Activated CD8-positive, alpha-beta memory T cell treated with anti-CD3 and anti-CD28 coated beads, Interleukin-2, amount 50 U/mL, for 24 hours (primary cell): ENCODE measurements around the gene SNORC.

ENCODE experiments used
- DNase-seq: peaks from one replicate; pipeline ENCODE4 v3.0.0-alpha.2; 2020; ENCODE audit errors: extremely low read depth

SNORC gene

DNA sequence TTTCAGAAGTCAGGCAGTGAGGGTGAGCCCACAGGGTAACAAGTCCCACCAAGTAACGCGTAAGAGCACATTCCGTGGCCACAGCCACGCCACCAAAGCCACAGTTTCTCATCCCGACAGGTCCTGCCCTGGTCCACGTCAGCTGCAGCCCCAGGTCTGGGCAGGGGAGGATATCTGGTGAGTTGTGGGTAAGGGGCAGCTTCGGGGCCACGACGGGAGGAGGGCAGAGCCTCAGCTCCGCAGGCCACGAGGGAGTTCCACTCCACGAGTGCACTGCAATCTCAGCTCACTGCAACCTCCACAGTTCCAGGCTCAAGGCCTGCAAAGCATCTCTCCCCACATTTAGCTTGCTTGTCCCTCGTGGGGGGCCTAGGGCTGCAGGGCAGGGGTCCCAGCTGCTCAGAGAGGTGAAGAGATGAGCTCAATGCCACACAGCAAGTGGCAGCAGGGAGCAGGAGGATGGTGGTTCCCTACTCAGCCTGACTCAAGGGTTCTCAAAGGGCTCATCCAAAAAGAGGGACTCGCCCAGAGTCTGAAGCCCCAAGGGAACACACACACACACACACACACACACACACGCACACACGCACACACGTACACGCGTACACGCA is 12.5 kb downstream of the SNORC start:
- DNase-seq, result no peak

DNA sequence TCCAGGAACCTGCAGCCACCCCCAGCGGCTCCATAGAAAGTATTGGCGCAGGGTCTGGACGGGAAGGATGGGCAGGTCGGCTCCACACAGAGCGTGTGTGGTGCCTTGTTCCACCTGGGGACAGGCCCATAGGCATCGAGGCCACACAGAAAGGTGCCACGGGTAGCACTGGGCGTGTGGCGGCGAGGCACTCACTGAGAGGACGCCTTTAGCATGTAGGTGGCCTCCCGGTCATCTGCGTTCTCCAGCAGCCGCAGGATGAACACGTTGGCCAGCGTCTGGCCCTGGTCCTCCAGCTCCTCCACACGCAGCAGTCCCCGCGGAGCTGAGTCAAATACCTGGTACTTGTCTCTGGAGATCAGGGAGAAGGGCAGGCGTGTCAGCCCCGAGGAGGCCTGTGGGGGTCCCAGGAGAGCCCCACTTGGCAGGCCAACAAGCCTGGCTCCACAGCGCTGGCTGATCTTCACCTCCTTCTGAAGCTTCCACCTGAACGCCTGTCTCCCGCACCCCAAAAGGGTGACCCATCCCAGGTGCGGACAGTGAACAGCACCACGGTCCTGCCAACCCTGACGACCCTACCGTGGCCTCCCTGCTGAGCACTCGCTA is 13.2 kb downstream of the SNORC start:
- no peak for DNase-seq

DNA sequence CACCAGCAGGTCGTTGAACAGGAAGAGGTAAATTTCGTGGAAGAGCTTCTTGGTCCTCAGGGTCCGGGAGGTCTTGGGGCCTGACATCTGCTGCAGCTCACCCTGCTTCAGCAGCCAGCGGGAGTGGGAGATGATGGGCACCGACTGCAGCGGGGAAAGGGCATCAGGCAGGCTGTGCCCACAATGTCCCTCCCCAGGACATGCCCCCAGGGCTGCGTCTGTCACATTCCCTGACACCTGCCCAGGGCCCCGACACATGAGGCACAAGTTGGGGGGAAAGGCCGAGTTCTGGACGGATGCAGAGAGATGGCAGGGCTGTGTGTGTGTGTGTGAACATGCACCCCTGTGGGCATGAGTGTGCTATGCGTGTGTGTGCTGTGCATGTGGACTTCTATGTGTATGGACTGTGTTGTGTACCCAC is 13.9 kb downstream of the SNORC start:
- DNase-seq, result no peak

DNA sequence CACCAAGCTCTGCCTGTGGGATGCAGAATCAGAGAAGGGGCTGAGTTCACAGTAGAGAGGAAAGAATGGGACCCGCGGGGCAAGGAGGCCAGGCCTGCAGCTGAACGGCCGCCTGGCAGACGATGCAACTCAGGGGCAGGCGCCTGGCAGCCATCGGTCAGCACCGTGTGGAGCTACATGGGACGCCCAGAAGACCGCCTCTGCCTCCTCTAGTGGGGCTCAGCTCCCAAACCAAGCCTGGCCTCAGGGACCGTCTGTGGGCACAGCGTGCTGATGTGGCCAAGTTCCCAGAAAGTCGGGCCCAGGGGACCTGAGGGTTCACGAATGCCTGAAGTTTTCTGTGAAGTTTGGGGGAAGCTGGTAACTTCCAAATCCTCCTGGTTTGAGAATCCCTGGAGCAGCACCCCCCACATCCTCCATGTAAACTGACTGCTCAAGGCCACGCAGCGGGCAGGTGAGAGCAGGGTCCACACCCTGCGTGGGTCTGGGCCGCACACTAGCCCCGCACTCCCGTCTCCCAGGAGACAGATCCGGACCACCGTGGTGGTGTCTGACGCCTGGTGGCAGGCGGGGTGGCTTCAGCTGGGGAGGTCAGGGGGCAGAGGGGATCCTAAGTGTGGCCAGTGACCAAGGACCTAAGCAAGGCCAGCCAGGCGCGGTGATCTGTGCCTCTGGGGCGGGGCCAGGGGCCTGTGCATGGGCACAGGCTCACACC is 14.6 kb downstream of the SNORC start:
- DNase-seq, result no peak

DNA sequence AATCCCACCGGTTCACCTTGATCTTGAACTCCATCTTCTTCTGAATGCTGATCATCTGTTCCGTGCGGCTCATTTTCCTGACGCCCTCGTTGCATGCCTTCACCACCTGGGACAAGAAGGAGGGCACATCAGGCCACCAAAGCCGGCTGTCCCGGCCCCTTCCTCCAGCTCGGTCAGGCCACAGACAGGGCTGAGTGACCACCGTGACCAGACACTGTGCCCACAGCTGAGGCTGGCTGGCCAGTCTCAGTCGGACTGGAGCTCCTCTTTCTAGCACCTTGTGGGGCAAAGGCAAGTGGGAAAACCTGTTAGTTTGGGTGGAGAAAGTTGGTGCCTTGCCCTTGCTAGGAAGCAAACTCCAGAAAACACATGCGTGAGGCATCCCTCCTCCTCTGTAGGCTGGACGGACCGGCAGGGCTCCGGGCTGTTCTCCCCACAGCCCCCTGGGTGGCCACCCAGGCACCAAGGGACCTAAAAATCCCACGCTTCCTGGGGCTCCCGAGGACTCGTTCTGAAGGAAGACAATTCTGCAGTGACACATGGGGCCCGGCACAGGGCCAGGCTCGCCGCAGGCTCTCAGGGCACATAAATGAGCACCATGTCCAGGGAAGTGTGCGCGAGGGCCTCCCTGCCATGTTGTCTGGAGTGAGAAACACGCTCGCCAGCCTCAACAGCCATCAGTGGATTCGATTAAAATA is 15.3 kb downstream of the SNORC start:
- no peak for DNase-seq

DNA sequence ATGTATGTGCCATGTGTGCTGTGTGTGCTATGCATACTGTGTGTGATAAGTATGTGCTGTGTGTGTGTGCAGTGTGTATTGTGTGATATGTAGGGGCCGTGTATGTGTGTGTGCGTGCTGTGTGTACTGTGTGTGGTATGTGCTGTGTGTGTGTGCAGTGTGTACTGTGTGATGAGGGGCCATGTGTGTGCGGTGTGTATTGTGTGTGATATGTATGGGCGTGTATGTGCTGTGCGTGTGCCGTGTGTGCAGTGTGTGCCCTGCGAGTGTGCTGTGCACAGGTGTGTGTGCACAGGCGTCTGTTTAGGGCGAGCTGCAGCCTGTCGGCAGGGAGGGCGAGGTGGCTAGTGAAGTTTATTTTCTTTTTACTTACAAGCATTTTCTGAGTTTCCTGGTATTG is 16.1 kb downstream of the SNORC start:
- DNase-seq, result no peak

DNA sequence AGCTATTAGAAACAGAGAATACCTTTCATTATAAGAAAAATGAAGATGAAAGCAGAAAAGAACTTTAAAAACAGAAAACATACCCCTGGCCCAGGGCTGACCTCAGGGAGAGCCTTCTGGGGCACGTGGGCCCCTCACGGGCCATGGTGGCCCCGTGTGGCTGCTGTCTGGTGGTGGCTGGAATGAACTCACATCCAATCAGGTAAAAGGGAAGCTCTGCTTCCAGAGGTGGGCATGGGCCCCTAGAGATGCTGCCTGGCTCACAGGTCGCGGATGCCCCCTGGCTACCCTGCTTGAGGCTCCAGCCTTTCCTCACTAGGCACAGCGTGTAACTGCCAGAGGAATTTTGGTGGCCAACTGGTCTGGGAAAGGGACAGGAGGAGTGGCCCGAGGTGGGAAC is 16.6 kb downstream of the SNORC start:
- no peak for DNase-seq

DNA sequence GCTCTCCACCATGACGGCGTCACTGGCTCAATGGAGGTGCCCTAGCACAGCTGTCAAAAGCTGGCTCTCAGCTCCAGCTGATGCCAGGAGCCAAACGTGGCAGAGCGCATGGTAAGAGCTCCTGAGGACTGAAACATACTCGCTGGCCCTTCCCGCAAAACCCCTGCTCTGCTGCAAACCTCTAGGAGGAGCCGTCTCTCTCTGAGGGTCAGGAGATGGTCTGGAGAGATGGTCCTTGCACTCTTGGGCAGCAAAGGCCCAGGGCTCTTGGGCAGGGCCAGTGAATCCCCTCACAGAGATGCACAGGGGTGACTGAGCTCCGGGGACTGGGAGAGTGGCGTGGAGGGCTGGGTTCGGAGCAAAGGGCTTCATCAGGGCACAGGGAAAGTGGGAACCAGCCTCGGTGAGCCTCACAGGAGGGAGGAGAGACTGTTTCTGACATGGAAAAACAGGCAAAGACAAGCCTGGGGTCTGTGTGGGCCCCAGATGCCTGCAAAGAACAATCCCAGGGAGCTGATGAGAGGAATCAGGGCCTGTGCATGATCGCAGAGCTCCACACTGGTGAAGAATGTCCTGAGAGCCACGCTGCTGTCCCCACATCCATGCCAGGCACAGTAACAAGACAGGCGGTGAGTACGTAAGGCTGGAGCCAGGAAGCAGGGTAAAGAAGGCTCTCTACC is 17.2 kb downstream of the SNORC start:
- DNase-seq, result no peak

DNA sequence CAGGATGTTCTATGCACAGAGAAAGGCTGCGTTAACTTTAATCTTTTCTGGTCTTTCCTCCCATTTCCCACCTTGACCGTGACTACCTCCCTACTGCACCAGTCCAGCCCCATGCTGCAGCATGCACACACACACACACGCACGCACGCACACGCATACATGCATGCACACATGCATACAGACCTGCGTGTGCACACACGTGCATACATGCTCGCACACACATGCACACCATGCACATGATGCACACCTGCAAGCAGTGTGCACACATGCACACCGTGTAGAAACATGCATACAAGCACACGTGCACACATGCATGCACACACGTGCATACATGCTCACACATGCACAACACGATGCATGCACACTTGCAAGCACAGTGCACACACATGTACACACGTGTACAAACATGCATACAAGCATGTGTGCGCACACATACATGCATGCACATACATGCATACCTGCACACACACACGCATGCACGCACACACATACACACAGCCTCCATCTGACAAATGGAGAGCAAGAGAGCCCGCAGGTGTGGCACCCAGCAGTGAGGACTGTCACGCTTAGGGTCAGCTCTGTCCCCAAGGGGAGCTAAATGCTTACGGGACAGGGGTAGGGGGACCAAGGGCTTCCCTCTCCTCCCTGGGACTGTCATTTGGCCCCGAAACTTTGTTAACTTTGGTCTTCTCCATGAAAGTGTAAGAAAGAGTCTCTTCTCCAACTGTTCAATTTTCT is 18.2 kb downstream of the SNORC start:
- no peak for DNase-seq

DNA sequence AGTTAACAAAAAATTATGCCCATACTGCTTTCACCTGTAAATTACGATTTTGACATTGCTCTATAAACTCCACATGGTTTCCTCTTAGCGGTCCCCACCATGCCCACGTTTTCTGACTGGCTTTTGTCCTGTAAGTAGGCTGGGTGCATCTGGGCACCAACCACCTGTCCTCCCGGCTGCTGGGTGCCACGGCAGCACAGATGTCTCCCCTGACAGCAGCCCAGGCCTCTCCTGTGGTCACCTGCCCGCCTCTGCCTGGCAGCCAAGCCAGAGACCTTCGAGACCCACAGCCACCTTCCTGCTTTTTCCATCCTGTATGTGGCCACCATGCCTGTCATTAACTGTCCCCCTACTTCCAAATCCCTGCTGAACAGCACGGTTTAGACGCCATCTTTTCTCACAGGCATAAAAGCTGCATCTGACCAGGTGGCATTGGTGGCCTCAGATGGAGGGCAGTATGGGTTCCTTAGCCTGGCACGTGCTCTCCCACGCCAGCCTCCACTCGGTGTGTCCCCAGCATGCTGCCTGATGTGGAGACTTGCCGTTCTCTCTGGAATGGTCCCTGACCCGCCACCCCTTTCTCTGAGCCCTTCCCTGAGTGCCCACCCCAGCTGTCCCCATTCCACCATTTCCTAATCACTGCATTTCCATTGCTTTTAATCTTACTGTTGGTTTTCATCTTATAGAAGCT is 18.9 kb downstream of the SNORC start:
- no peak for DNase-seq

DNA sequence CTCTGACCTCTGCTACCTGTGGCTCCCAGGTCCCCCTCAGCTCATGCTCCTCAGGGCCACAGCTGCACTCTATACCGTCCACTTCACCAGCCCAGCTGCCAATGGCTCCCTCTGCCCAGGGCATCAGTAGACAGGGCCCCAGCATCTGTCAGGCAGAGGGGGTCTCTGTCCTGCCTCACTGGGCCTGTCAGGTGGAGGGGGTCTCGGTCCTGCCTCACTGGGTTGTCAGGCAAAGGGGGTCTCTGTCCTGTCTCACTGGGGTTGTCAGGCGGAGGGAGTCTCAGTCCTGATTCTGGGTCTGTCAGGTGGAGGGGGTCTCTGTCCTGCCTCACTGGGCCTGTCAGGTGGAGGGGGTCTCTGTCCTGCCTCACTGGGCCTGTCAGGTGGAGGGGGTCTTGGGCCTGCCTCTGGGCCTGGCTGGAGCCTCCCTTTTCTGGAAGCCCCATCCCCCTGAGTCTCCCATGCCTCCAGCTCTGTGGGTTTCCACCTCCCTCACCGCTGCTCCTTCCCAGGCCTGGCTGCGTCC is 19.9 kb downstream of the SNORC start:
- DNase-seq, result no peak

DNA sequence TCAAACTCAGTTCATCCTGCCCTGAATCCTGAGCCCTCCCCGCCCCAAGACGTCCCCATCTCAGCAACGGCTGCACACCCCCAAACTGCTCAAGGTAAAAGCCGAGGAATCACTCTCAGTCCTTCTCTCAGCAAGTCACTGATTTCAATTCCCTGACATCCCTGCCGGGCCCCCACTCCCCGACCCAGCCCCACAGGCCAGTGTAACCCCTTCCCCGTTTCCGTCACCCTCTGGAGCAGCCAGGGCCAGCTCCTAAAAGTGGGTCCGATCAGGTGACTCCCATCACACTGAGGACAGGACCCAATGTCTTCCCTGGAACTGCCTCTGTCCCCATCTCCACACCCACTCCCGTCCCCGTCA is 20.5 kb downstream of the SNORC start:
- no peak for DNase-seq

DNA sequence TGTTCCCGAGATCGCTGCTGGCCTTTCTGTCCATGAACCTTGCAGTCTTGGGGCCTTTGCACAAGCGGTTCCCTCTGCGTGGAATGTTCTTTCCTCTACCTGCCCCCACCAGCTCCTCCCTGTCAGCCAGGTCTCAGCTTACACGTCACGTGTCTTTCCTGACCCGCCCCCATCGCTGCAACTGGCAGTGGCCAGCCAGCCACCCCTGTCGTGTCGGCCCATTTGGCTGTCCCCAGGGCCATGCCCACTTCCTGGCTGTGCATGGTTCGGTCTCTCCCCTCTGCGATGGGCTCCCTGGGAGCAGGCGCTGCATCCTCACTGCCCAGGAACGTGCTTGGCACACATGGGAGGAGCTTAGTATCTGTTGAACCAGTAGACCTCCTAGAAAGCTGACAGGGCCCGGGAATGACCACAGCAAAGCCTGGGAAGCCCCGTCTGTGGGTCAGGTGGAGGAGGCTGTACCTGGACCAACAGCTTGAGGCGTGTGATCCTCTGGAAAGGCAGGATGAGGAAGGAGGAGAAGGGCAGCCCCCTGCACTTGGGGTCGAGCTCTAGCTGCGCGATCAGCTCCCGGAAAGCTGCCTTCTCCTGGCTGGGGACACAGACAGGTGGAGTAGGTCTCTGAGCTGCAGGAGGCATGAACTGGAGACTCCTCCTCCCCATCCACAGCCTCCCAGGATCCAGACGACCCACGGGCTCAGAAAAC is 21.0 kb downstream of the SNORC start:
- no peak for DNase-seq

DNA sequence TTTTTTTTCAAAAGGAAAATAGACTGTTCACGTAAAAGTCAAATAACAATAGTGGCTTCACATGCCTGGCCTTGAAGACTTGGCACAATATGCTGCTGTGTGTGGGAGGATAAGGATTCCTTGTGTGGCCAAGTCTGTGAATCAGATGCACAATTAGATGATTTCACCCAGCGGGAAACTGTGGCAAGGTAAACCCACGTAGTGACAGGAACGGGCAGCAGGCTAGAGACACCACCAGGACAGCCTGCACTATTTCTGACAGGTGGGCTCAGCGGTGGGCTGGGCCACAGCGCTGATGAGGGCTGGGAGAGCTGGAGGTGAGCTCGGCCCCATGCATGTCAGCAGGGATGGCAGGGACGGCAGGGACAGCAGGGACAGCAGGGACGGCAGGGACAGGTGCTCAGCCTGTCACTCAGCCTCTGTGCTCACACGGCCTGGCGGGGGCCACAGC is 21.6 kb downstream of the SNORC start:
- no peak for DNase-seq

DNA sequence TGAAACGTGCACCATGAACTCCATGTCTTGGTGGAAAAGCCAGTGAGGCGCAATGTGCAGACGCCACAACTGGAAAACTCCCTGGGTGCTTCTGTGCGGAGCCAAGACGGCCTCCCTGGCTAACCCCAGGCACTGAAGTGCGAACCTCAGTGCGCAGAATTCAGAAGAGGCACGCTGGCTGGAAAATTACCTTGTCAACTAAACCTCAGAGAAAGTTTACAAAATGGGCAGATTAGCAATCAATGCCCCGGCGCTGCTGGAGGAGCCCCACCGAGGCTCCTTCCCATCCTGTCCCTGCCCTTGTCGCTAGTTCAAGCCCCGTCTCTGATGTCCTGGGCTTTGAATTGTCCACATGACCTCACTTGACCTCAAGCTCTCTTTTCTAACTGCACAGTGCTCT is 22.2 kb downstream of the SNORC start:
- no peak for DNase-seq

DNA sequence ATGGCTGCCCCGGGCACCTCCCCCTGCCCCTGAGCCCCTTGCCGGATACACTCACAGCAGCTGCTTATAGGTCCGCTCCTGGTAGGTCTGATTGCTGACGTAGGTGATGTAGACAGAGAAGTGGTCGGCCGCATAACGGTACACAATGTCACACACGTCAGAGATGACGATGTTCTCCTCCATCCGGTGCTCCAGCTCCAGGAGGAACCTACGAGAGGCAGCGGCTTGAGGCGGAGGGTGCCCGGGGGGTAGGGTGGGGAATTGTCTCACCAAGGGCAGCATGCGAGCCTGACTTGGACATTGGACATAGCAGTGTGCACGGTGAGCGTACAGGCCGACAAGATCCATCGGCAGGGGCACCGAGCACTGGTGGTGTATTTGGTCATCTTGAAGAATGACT is 22.8 kb downstream of the SNORC start:
- DNase-seq, result no peak

DNA sequence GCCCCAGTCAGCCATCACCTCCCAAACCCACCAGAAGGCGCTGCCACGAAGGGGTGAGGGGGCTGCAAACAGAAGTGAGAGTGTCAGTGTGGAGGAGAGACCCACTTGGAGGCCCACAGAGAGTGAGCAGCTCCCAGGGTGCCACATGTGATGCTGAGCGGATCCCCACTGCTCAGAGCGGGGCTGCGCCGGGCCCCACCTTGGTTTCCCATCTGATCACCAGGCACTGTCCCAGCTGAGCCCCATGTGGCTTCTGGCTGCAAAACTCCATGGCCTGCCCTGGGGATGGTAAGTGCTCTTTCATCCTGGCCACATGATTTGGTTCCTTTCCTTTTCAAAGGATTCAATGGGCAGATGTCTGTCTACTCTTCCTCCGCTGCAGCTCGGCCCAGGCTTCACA is 23.8 kb downstream of the SNORC start:
- DNase-seq, result no peak

DNA sequence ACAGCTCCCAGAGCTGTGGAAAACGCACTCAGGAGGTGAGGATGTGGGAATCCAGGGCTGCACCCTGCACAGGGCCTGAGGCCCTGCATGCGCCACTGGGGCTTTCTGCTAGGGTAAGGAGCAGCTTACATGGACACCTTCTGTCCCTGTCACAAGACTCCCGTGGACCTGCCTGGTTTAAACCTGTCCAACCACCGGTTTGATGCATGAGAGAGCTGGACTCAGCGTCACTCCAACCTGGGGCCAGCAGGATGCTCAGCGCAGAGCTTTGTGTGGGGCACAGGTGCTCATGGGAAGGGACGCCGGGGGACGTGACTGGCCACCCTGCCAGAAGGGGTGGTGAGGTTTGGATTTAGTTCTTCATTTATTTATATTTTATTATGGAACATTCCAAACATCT is 24.2 kb downstream of the SNORC start:
- DNase-seq, result no peak

DNA sequence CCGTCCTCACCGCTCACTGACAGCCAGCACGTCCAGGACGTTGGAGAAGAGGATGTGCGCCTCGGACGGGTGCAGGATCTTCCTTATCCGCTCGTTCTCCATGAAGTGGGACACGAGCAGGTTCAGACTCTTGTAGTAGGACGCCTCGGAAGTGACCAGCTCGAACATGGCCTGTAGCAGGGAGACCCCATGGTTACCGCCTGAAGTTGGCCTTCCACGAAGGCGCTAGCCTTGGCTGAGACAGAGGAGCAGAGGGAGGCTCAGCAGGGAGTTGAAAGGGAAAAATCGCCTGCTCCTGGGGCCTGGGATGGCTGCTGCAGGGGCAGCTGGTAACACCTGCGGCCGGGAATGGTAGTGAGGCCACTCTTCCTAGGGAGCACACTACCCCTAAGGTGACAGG is 24.7 kb downstream of the SNORC start:
- DNase-seq, result no peak

DNA sequence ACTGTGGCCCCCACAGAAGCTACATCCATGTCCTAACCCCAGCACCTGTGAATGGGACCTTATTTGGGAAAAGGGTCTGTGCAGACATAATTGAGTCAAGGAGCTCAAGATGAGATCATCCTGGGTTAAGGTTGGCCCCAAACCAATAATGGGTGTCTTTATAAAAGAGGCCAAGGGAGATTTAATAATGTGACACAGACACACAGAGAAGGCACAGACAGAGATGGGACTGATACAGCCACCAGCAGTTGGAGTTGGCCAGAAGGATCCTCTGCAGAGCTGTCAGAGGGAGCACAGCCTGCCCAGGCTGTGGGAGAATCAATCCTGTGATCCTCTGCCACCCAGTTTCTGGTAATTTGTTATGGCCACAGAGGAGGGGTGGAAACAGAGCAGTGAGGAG is 26.0 kb downstream of the SNORC start:
- DNase-seq, result no peak
